K562 (cell line): Measurements from ENCODE around the gene SLC31A2. TPM values are rescaled to one million over a fixed set of nuclear protein-coding genes. Genes with fewer than 3 reads are reported as not detected.
A peak's percentile ranks its signal among the peaks of the same experiment; 100 is the strongest.

Experiments used
- CEBPB ChIP-seq: fragments of 450-650 bp; IDR thresholded peaks from 2 replicates; pipeline ENCODE4 v1.6.1; 2016; ENCODE audit warnings: missing genetic modification characterization, missing compliant biosample characterization
- CEBPG ChIP-seq, 3 experiments: fragments of 200-800 bp in 1 of 3; sonication (Bioruptor generic) in 1 of 3; sonication (generic) in 1 of 3; formaldehyde crosslinking in 1 of 3; IDR thresholded peaks in 2 of 3; conservative IDR thresholded peaks in 1 of 3; 2 replicates each; pipeline versions ENCODE4 v1.6.1 to v1.8.0; 2016 to 2022; ENCODE audit warnings: missing compliant biosample characterization in 2 of 3, missing genetic modification characterization in 2 of 3, mild to moderate bottlenecking in 1 of 3, missing genetic modification reagents in 1 of 3
- CHD1 ChIP-seq: fragments of 200-600 bp; sonication (generic); IDR thresholded peaks from one replicate; pipeline ENCODE4 v1.6.1; 2012; ENCODE audit warnings: mild to moderate bottlenecking, moderate library complexity, low read length, inconsistent platforms
- E2F3 ChIP-seq: fragments of 250-450 bp; sonication (Bioruptor Pico); IDR thresholded peaks from 2 replicates; pipeline ENCODE4 v1.4.0; 2020; ENCODE audit warnings: mild to moderate bottlenecking
- EGR1 ChIP-seq: fragments of 450-650 bp; conservative IDR thresholded peaks from 2 replicates; pipeline ENCODE4 v1.6.1; 2017; ENCODE audit warnings: mild to moderate bottlenecking
- FOSL1 ChIP-seq: fragments of 200-800 bp; sonication (Bioruptor generic); conservative IDR thresholded peaks from 2 replicates; pipeline ENCODE4 v1.6.1; 2016; ENCODE audit warnings: missing genetic modification characterization, missing compliant biosample characterization
- GABPA ChIP-seq: fragments of 200-800 bp; sonication (Bioruptor generic); conservative IDR thresholded peaks from 2 replicates; pipeline ENCODE4 v1.6.1; 2016; ENCODE audit warnings: low read depth, missing genetic modification characterization, missing compliant biosample characterization
- KDM4B ChIP-seq, 2 experiments: fragments of 450-650 bp in 1 of 2; sonication (generic) in 1 of 2; IDR thresholded peaks; 2 replicates each; pipeline ENCODE4 v1.6.1; 2016 to 2017; ENCODE audit warnings: borderline replicate concordance in 2 of 2, antibody characterized with exemption in 1 of 2, low read depth in 1 of 2, mild to moderate bottlenecking in 1 of 2
- KLF16 ChIP-seq: IDR thresholded peaks from 2 replicates; pipeline ENCODE4 v1.6.1; 2016; ENCODE audit warnings: antibody characterized with exemption
- MCM3 ChIP-seq: fragments of 450-650 bp; IDR thresholded peaks from 2 replicates; pipeline ENCODE4 v1.6.1; 2016
- MED1 ChIP-seq: sonication (generic); formaldehyde crosslinking; IDR thresholded peaks from 2 replicates; pipeline ENCODE4 v1.8.1; 2023; ENCODE audit warnings: missing genetic modification reagents, borderline replicate concordance
- NELFE ChIP-seq: IDR thresholded peaks from 2 replicates; pipeline ENCODE4 v1.6.1; 2011; ENCODE audit warnings: mild to moderate bottlenecking; ENCODE audit not compliant: insufficient read depth, insufficient read length
- PURB ChIP-seq: sonication (generic); formaldehyde crosslinking; IDR thresholded peaks from 2 replicates; pipeline ENCODE4 v1.9.0; 2021; ENCODE audit warnings: low read depth, mild to moderate bottlenecking, missing genetic modification reagents
- THRAP3 ChIP-seq: fragments of 450-650 bp; IDR thresholded peaks from 2 replicates; pipeline ENCODE4 v1.6.1; 2016; ENCODE audit warnings: mild to moderate bottlenecking, inconsistent platforms, borderline replicate concordance
- ZNF3 ChIP-seq: fragments of 250-450 bp; sonication (Bioruptor Pico); IDR thresholded peaks from 2 replicates; pipeline ENCODE4 v1.5.0; 2021; ENCODE audit warnings: mild to moderate bottlenecking, moderate library complexity
- polyA plus RNA-seq, 8 experiments: library from polyadenylated mRNA; depleted of rRNA in 4 of 8; stranded (reverse) in 5 of 8; unstranded in 3 of 8; fragments of >200 nt; fragmentation: Nextera tagmentation in 2 of 8; fragmentation: Illumina TruSeq in 1 of 8; extraction: Ambion mirVana in 2 of 8; extraction: Trizol in 1 of 8; gene quantifications; 2 replicates each; pipeline versions ENCODE4 v1.2.1 to v1.2.3, GENCODE V29; 2011 to 2014; ENCODE audit warnings: inconsistent platforms in 1 of 8, missing spikeins in 1 of 8
- total RNA-seq, 7 experiments: library from RNA; depleted of rRNA in 6 of 7; stranded (reverse); fragments of >200 nt in 6 of 7; fragmentation: Illumina TruSeq in 2 of 7; extraction: Trizol in 2 of 7; gene quantifications; 2 replicates each; pipeline versions ENCODE4 v1.2.1 to v1.2.3, GENCODE V29; 2011 to 2021; ENCODE audit warnings: low replicate concordance in 1 of 7
- TF ChIP-seq, protein P1 (sequence below), 2 experiments: fragments of 450-650 bp in 1 of 2; sonication (generic) in 1 of 2; formaldehyde crosslinking in 1 of 2; IDR thresholded peaks in 1 of 2; conservative IDR thresholded peaks in 1 of 2; 2 replicates each; pipeline versions ENCODE4 v1.6.1 to v1.8.1; 2016 to 2023; ENCODE audit warnings: mild to moderate bottlenecking in 2 of 2, moderate library complexity in 2 of 2, inconsistent platforms in 1 of 2, missing genetic modification reagents in 1 of 2
- TF ChIP-seq, protein P2 (sequence below): IDR thresholded peaks from 2 replicates; pipeline ENCODE4 v1.6.1; 2016; ENCODE audit warnings: missing genetic modification characterization, missing compliant biosample characterization

Gene SLC31A2
- total and polyA plus RNA-seq, 9 of the 15 experiments (the other 6 are each of a cell fraction or from before 2014, with no cell fraction given) = 1.5 to 4.3 (median 2.3) TPM

DNA sequence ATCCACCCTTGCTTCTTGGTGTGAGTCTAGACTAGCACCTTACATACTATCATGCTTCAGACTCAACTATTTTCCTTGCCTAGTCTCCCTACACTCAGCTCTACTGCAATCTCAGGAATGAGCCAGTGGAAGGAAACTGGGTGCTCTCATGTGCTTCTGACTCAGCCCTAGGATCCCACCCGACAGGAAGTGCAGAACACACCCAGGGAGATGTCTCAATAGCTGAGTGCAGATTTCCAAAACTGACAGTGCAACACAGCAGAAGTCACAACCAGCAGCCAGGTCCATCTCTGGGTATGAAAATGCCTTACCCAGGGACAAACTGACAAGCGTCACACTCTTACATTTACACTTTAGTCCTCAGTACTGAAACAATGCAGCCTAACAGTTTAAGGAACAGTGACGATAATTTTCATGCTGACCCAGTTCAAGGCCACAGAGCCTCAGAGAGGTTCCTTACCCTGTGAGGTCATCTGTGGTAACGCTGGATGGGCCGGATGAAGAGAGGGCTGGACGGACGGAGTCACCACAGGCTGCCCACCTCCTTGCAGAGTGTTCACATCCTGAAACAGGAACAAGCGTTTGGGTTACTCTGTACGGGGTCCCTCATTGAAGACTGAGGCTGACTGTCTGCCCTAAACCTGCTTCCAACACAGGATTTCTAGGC lies 37.3 kb downstream of the SLC31A2 start (continued):
- no peak for TF ChIP-seq THRAP3
- TF ChIP-seq ZNF3 (CRISPR knock-in tag) = no peak
- TF ChIP-seq CHD1 = no peak
- TF ChIP-seq, protein P1, sequence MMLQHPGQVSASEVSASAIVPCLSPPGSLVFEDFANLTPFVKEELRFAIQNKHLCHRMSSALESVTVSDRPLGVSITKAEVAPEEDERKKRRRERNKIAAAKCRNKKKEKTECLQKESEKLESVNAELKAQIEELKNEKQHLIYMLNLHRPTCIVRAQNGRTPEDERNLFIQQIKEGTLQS (IDR thresholded peaks at IDR 0.05) = peak; percentile 35; the same call in 1 of the 2 replicates
- TF ChIP-seq, protein P1 (CRISPR knock-in tag; conservative IDR thresholded peaks at IDR 0.05) = no peak
- TF ChIP-seq PURB (CRISPR knock-in tag) = no peak
- no peak for TF ChIP-seq KDM4B (IDR thresholded peaks at IDR 0.05; ENCODE audit: borderline replicate concordance in 2 of 2, low read depth in 1 of 2)
- no peak for TF ChIP-seq MED1
- peak; percentile 42; the same call in 1 of the 2 replicates for TF ChIP-seq GABPA (tag)
- TF ChIP-seq, protein P2, sequence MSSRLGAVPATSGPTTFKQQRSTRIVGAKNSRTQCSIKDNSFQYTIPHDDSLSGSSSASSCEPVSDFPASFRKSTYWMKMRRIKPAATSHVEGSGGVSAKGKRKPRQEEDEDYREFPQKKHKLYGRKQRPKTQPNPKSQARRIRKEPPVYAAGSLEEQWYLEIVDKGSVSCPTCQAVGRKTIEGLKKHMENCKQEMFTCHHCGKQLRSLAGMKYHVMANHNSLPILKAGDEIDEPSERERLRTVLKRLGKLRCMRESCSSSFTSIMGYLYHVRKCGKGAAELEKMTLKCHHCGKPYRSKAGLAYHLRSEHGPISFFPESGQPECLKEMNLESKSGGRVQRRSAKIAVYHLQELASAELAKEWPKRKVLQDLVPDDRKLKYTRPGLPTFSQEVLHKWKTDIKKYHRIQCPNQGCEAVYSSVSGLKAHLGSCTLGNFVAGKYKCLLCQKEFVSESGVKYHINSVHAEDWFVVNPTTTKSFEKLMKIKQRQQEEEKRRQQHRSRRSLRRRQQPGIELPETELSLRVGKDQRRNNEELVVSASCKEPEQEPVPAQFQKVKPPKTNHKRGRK = no peak
- TF ChIP-seq CEBPG (CRISPR knock-in tag; IDR thresholded peaks at IDR 0.05) = no peak
- peak in 1 of 2 experiments; percentile 66; a peak in 1 of 4 replicates for TF ChIP-seq CEBPG (tag; conservative IDR thresholded peaks at IDR 0.05 in 1 of 2, IDR thresholded peaks at IDR 0.05 in 1 of 2)
- no peak for TF ChIP-seq MCM3
- TF ChIP-seq E2F3 (CRISPR knock-in tag) = no peak
- TF ChIP-seq KLF16 = no peak
- peak; percentile 82 for TF ChIP-seq FOSL1
- TF ChIP-seq EGR1 = no peak
- TF ChIP-seq CEBPB (tag) = no peak
- no peak for TF ChIP-seq NELFE
